ENCODE measurements around the gene ASAP3. TPM values are rescaled to one million over a fixed set of nuclear protein-coding genes. Genes with fewer than 3 reads are reported as not detected.

The ASAP3 gene
- total and polyA plus RNA-seq, 2 donors (not counting 3 experiments of a cell fraction or from before 2014, with no cell fraction given), result 12.5 to 14.2 TPM

DNA sequence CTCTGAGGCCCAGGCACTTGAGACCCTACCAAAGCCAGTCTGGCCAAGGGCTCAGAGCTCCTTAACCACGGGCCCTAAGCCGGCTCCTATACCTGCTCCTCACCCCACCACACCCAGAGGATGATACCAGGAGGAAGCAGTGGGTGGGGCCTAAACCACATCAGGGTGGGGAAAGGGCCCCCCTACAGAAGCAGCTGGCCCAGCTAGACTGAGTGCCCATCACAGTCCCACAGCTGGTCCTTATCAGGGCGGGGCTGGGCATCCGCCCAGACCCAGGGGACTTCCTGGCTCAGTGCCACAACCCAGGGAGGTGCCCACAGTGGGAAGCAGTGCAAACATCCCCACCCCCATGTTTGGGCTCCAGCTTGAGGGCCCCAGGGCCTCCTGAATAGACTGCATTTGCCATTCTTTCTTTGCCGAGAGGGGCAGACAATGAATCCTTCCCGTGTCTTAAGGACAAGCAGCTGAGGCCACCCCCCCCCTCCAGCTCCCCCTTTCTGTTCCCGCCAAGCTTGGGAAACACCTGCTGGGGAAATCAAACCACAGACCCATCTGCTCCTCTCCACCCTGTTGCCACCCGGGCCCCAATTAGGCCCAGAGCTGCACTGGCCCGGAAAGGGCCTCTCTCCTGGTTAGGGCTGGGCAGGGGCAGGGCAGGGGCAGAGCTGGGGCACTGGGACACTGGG is 40.9 kb upstream of the ASAP3 start:
- ChIA-PET POLR2A (interaction anchor here (0.6 kb wide), 1 partner anchor 18 kb away, joined by 3 read pairs; no protein-coding TSS in a partner anchor), CTCF (interaction anchor here (0.6 to 16.6 kb wide), 6 partner anchors 15 to 541 kb away, joined by 3 to 192 read pairs (median 5); no protein-coding TSS in a partner anchor)
- Histone ChIP-seq H3K27ac (ENCODE audit: insufficient read depth, low read depth, low read length) (no peak overlapping the region), H3K4me3 (replicated peaks in 1 of 3; ENCODE audit: insufficient read depth in 1 of 3, low read depth in 1 of 3, low read length in 3 of 3) (no peak overlapping the region), H3K9ac (replicated peaks; ENCODE audit: extremely low read depth, insufficient read depth, low read length) (no peak overlapping the region), H3K9me3 (replicated peaks; ENCODE audit: control insufficient read depth, insufficient read depth, low read length) (no peaks in the 10 kb centered on the region), H3K9me1 (replicated peaks; ENCODE audit: control insufficient read depth, extremely low read depth, insufficient read depth, low read length) (no peaks in the 10 kb centered on the region), H3K79me2 (ENCODE audit: control insufficient read depth, insufficient read depth, low read length) (peaks cover 6% of the 10 kb centered on the region), H3K27me3 (ENCODE audit: control insufficient read depth in 2 of 2, insufficient read depth in 2 of 2, low read length in 2 of 2) (no peaks in the 10 kb centered on the region), H2AFZ (ENCODE audit: low read depth, low read length) (no peak overlapping the region), H3K4me2 (ENCODE audit: insufficient read depth, low read length) (no peak overlapping the region), H3K36me3 (ENCODE audit: control insufficient read depth in 2 of 2, extremely low read depth in 1 of 2, insufficient read depth in 2 of 2, low read length in 2 of 2) (no peaks in the 10 kb centered on the region), H4K20me1 (replicated peaks; ENCODE audit: control insufficient read depth, extremely low read depth, insufficient read depth, low read length) (no peaks in the 10 kb centered on the region), H3K4me1 (ENCODE audit: control insufficient read depth, extremely low read depth, insufficient read depth, low read length) (peaks cover 21% of the 10 kb centered on the region)
- dilution Hi-C loops (cut with MboI; ENCODE audit: extremely low pct_ligation_motif_present, low sequenced_read_pairs) (no loop called here), intact Hi-C loops (cut with micrococcal nuclease) (no loop called here)
- FAIRE-seq, result no peak
- no peak for DNase-seq (ENCODE audit: low read depth, low spot score)
- no peak for TF ChIP-seq POLR2AphosphoS5 (IDR thresholded peaks at IDR 0.05; ENCODE audit: insufficient read depth, low read depth, low read length)
- TF ChIP-seq POLR2A (IDR thresholded peaks at IDR 0.05; ENCODE audit: low read depth, low read length), result no peak
- TF ChIP-seq JUN (IDR thresholded peaks at IDR 0.05; ENCODE audit: borderline replicate concordance, insufficient read depth, insufficient read length, low read depth), result no peak
- TF ChIP-seq, protein P1, sequence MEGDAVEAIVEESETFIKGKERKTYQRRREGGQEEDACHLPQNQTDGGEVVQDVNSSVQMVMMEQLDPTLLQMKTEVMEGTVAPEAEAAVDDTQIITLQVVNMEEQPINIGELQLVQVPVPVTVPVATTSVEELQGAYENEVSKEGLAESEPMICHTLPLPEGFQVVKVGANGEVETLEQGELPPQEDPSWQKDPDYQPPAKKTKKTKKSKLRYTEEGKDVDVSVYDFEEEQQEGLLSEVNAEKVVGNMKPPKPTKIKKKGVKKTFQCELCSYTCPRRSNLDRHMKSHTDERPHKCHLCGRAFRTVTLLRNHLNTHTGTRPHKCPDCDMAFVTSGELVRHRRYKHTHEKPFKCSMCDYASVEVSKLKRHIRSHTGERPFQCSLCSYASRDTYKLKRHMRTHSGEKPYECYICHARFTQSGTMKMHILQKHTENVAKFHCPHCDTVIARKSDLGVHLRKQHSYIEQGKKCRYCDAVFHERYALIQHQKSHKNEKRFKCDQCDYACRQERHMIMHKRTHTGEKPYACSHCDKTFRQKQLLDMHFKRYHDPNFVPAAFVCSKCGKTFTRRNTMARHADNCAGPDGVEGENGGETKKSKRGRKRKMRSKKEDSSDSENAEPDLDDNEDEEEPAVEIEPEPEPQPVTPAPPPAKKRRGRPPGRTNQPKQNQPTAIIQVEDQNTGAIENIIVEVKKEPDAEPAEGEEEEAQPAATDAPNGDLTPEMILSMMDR (IDR thresholded peaks at IDR 0.05; ENCODE audit: extremely low read depth in 1 of 2, insufficient read depth in 1 of 2, low read depth in 1 of 2, low read length in 2 of 2), result no peak
- TF ChIP-seq FOS (IDR thresholded peaks at IDR 0.05; ENCODE audit: borderline replicate concordance, insufficient read depth, low read length), result no peak
- TF ChIP-seq MYC (IDR thresholded peaks at IDR 0.05; ENCODE audit: low read depth, low read length), result no peak
- TF ChIP-seq, protein P2, sequence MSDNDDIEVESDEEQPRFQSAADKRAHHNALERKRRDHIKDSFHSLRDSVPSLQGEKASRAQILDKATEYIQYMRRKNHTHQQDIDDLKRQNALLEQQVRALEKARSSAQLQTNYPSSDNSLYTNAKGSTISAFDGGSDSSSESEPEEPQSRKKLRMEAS (IDR thresholded peaks at IDR 0.05; ENCODE audit: insufficient read depth, insufficient read length), result no peak
- TF ChIP-seq GATA2 (IDR thresholded peaks at IDR 0.05; ENCODE audit: insufficient read depth, insufficient read length, low read depth, low read length), result no peak
- TF ChIP-seq EZH2 (IDR thresholded peaks at IDR 0.05; ENCODE audit: borderline replicate concordance, low read depth, low read length, severe bottlenecking), result no peak
- BruUV-seq (replicated peaks), result no TSS peak

Data from endothelial cell of umbilical vein (primary cell).